ENCODE results near the gene EPS8L1.
A peak's percentile ranks its signal among the peaks of the same experiment; 100 is the strongest.

EPS8L1 gene

GRCh38 chr19:55078996-55079395 lies 3.3 kb downstream of the EPS8L1 start:
- FAIRE-seq (no peak), DNase-seq (ENCODE audit: extremely low spot score, insufficient read length, low read depth) (no peak)

- DNase-seq (ENCODE audit: extremely low spot score, insufficient read length, low read depth) = no peak
- no peak for FAIRE-seq
Observed at GRCh38 chr19:55079400-55080038, 3.9 kb downstream of the EPS8L1 start.

GRCh38 chr19:55080121-55080967 lies 4.7 kb downstream of the EPS8L1 start:
- FAIRE-seq (peak; percentile 76), DNase-seq (ENCODE audit: extremely low spot score, insufficient read length, low read depth) (no peak)

- FAIRE-seq (peak; percentile 73), DNase-seq (ENCODE audit: extremely low spot score, insufficient read length, low read depth) (peak; percentile 81)
Observed at GRCh38 chr19:55080968-55081769, 5.5 kb downstream of the EPS8L1 start.

GRCh38 chr19:55081770-55082019 lies 6.0 kb downstream of the EPS8L1 start:
- DNase-seq (ENCODE audit: extremely low spot score, insufficient read length, low read depth) (no peak), FAIRE-seq (no peak)

GRCh38 chr19:55082020-55082851 lies 6.6 kb downstream of the EPS8L1 start:
- FAIRE-seq = no peak

GRCh38 chr19:55083004-55083850 lies 7.6 kb downstream of the EPS8L1 start:
- FAIRE-seq (no peak), DNase-seq (ENCODE audit: extremely low spot score, insufficient read length, low read depth) (no peak)

More at GRCh38 chr19:55082020-55082851, 6.6 kb downstream of the EPS8L1 start:
- DNase-seq (ENCODE audit: extremely low spot score, insufficient read length, low read depth) = no peak

- FAIRE-seq (no peak), DNase-seq (ENCODE audit: extremely low spot score, insufficient read length, low read depth) (no peak)
Observed at GRCh38 chr19:55084416-55084815, 8.7 kb downstream of the EPS8L1 start.

- no peak for FAIRE-seq
- DNase-seq (ENCODE audit: extremely low spot score, insufficient read length, low read depth) = no peak
Observed at GRCh38 chr19:55085923-55086715, 10.4 kb downstream of the EPS8L1 start.

- DNase-seq (ENCODE audit: extremely low spot score, insufficient read length, low read depth) (no peak), FAIRE-seq (no peak)
Observed at GRCh38 chr19:55086730-55087541, 11.3 kb downstream of the EPS8L1 start.

GRCh38 chr19:55087542-55087901 lies 11.9 kb downstream of the EPS8L1 start:
- FAIRE-seq = no peak
- DNase-seq (ENCODE audit: extremely low spot score, insufficient read length, low read depth) = no peak

- DNase-seq (ENCODE audit: extremely low spot score, insufficient read length, low read depth) = no peak
- no peak for FAIRE-seq
Observed at GRCh38 chr19:55088021-55088451, 12.4 kb downstream of the EPS8L1 start.

- DNase-seq (ENCODE audit: extremely low spot score, insufficient read length, low read depth) = peak; percentile 56
- peak; percentile 55 for FAIRE-seq
Observed at GRCh38 chr19:55088543-55089341, 13.1 kb downstream of the EPS8L1 start.

GRCh38 chr19:55089342-55089944 lies 13.8 kb downstream of the EPS8L1 start:
- no peak for FAIRE-seq
- DNase-seq (ENCODE audit: extremely low spot score, insufficient read length, low read depth) = no peak

- DNase-seq (ENCODE audit: extremely low spot score, insufficient read length, low read depth) = no peak
- FAIRE-seq = no peak
Observed at GRCh38 chr19:55090564-55090963, 14.9 kb downstream of the EPS8L1 start.

GRCh38 chr19:55091126-55091910 lies 15.6 kb downstream of the EPS8L1 start:
- FAIRE-seq (no peak), DNase-seq (ENCODE audit: extremely low spot score, insufficient read length, low read depth) (no peak)

Data from GM18507 (cell line).